ENCODE data around the gene SLK.

DNA sequence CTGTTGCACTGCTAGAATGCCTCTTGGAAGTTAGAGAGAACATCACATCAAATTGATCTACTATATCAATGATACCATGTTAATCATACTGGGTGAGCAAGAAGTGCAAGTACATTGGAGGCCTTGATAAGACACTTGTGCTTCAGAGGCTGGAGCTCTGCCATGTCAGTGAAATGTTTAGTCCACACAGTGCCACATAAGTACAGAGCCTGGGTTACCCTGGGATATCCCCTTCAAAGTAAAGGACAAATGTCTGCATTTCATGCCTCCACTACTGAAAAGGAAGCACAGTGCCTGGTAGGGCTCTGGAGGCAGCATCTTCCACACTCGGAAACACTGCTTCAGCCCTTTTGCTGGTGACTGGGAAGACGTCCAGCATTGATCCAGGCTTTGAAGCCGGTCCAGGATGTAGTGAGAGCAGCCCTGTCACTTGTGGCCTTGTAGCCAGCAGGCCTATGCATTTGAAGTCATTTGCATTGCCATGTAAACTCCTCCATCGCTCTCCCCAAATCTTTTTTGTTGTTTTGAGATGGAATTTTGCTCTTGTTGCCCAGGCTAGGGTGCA lies 33.3 kb upstream of the SLK start:
- TF ChIP-seq ZSCAN29 (IDR thresholded peaks at IDR 0.05) (no peak), TAF1 (IDR thresholded peaks at IDR 0.05; ENCODE audit: borderline replicate concordance, low read depth, low read length) (no peak), TBL1XR1 (IDR thresholded peaks at IDR 0.05; ENCODE audit: low read depth, low read length) (no peak), MYC (IDR thresholded peaks at IDR 0.05; ENCODE audit: insufficient read depth, insufficient read length, insufficient replicate concordance, low read length, severe bottlenecking) (no peak), ATF7 (IDR thresholded peaks at IDR 0.05; ENCODE audit: low read depth) (no peak)
- TF ChIP-seq, protein P1, sequence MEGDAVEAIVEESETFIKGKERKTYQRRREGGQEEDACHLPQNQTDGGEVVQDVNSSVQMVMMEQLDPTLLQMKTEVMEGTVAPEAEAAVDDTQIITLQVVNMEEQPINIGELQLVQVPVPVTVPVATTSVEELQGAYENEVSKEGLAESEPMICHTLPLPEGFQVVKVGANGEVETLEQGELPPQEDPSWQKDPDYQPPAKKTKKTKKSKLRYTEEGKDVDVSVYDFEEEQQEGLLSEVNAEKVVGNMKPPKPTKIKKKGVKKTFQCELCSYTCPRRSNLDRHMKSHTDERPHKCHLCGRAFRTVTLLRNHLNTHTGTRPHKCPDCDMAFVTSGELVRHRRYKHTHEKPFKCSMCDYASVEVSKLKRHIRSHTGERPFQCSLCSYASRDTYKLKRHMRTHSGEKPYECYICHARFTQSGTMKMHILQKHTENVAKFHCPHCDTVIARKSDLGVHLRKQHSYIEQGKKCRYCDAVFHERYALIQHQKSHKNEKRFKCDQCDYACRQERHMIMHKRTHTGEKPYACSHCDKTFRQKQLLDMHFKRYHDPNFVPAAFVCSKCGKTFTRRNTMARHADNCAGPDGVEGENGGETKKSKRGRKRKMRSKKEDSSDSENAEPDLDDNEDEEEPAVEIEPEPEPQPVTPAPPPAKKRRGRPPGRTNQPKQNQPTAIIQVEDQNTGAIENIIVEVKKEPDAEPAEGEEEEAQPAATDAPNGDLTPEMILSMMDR (IDR thresholded peaks at IDR 0.05 in 2 of 3, conservative IDR thresholded peaks at IDR 0.05 in 1 of 3; ENCODE audit: control insufficient read depth in 2 of 3, extremely low read depth in 1 of 3, insufficient read depth in 1 of 3, low read depth in 3 of 3, low read length in 3 of 3), result no peak
- TF ChIP-seq, protein P2, sequence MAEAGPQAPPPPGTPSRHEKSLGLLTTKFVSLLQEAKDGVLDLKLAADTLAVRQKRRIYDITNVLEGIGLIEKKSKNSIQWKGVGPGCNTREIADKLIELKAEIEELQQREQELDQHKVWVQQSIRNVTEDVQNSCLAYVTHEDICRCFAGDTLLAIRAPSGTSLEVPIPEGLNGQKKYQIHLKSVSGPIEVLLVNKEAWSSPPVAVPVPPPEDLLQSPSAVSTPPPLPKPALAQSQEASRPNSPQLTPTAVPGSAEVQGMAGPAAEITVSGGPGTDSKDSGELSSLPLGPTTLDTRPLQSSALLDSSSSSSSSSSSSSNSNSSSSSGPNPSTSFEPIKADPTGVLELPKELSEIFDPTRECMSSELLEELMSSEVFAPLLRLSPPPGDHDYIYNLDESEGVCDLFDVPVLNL (IDR thresholded peaks at IDR 0.05; ENCODE audit: low read depth, low read length), result no peak

Data from GM12878 (cell line).